ENCODE measurements around the gene NKX1-1.

The NKX1-1 gene

GRCh38 chr4:1416051-1416947, 10.1 kb upstream of the NKX1-1 start:
- no peak for DNase-seq

- DNase-seq = peak; percentile 68
These were observed 9.4 kb upstream of the NKX1-1 start for GRCh38 chr4:1415681-1415981.

GRCh38 chr4:1414831-1415680, 8.8 kb upstream of the NKX1-1 start:
- DNase-seq = no peak

- DNase-seq = no peak
These were observed 7.6 kb upstream of the NKX1-1 start for GRCh38 chr4:1413687-1414479.

- DNase-seq = no peak
These were observed 7.0 kb upstream of the NKX1-1 start for GRCh38 chr4:1413204-1413663.

GRCh38 chr4:1412376-1413203, 6.3 kb upstream of the NKX1-1 start:
- no peak for DNase-seq

GRCh38 chr4:1411436-1412375, 5.5 kb upstream of the NKX1-1 start:
- DNase-seq = no peak

GRCh38 chr4:1410491-1411325, 4.5 kb upstream of the NKX1-1 start:
- no peak for DNase-seq

- DNase-seq = no peak
These were observed 3.5 kb upstream of the NKX1-1 start for GRCh38 chr4:1409491-1410425.

GRCh38 chr4:1409079-1409478, 2.8 kb upstream of the NKX1-1 start:
- DNase-seq = no peak

- no peak for DNase-seq
These were observed 2.2 kb upstream of the NKX1-1 start for GRCh38 chr4:1408418-1408817.

- DNase-seq = no peak
These were observed 1.6 kb upstream of the NKX1-1 start for GRCh38 chr4:1407657-1408333.

- no peak for DNase-seq
These were observed 877 bp upstream of the NKX1-1 start for GRCh38 chr4:1406981-1407656.

- DNase-seq = no peak
These were observed 427 bp downstream of the NKX1-1 start for GRCh38 chr4:1405636-1406393.

- DNase-seq = no peak
These were observed 997 bp downstream of the NKX1-1 start for GRCh38 chr4:1405254-1405635.

- DNase-seq = no peak
These were observed 1.5 kb downstream of the NKX1-1 start for GRCh38 chr4:1404573-1405253.
